Esophagus muscularis mucosa (tissue), 4 donors: Measurements from ENCODE around the gene ZFYVE28. TPM values are rescaled to one million over a fixed set of nuclear protein-coding genes. Genes with fewer than 3 reads are reported as not detected.

Source experiments
- DNase-seq: peaks from one replicate; pipeline ENCODE4 v3.0.0-alpha.2; 2017; ENCODE audit errors: extremely low spot score
- H3K27ac ChIP-seq, 4 donors: fragments of 200-600 bp; sonication (generic); replicated peaks in 1 of 4; 1 replicate in 3 of 4; 2 replicates in 1 of 4; pipeline ENCODE4 v1.5.1; 2016 to 2019; ENCODE audit warnings: mild to moderate bottlenecking in 1 of 4
- H3K27me3 ChIP-seq, 4 donors: fragments of 200-600 bp; sonication (generic); one replicate each; pipeline versions ENCODE4 v1.5.1 to v1.6.0; 2016 to 2019
- H3K36me3 ChIP-seq, 4 donors: fragments of 200-600 bp; sonication (generic); one replicate each; pipeline ENCODE4 v1.5.1; 2016 to 2019
- H3K4me1 ChIP-seq, 4 donors: fragments of 200-600 bp; sonication (generic); one replicate each; pipeline ENCODE4 v1.5.1; 2016 to 2019
- H3K4me3 ChIP-seq, 4 donors: fragments of 200-600 bp; sonication (generic); 1 replicate in 2 of 4; 2 replicates in 2 of 4; pipeline ENCODE4 v1.5.1; 2016 to 2019; ENCODE audit warnings: mild to moderate bottlenecking in 4 of 4, moderate library complexity in 1 of 4
- H3K9me3 ChIP-seq, 4 donors: fragments of 200-600 bp; sonication (generic); 1 replicate in 3 of 4; 2 replicates in 1 of 4; pipeline ENCODE4 v1.5.1; 2016 to 2019
- CTCF ChIP-seq, 3 experiments: fragments of 200-600 bp in 2 of 3; fragments of 450-650 bp in 1 of 3; sonication (generic) in 2 of 3; IDR thresholded peaks; one replicate each; pipeline ENCODE4 v1.5.1; 2017 to 2019; ENCODE audit warnings: antibody characterized with exemption in 3 of 3, mild to moderate bottlenecking in 2 of 3, moderate library complexity in 1 of 3
- EP300 ChIP-seq: sonication (generic); formaldehyde crosslinking; IDR thresholded peaks from one replicate; pipeline ENCODE4 v1.6.1; 2017; ENCODE audit warnings: antibody characterized with exemption
- POLR2A ChIP-seq: fragments of 450-650 bp; IDR thresholded peaks from one replicate; pipeline ENCODE4 v1.6.1; 2017; ENCODE audit warnings: antibody characterized with exemption, moderate library complexity, mild to moderate bottlenecking, low read depth
- POLR2AphosphoS5 ChIP-seq, 2 donors: sonication (generic); formaldehyde crosslinking; IDR thresholded peaks; one replicate each; pipeline ENCODE4 v1.6.1; 2017; ENCODE audit warnings: antibody characterized with exemption in 2 of 2
- WGBS: methylation state at CpG from one replicate; pipeline ENCODE4 v1.1.5; 2018; 5-methylcytosine and 5-hydroxymethylcytosine counted together
- intact Hi-C: fragments of 100-400 bp; cut with DNase I; formaldehyde crosslinking; loops from one replicate; pipeline ENCODE4 v1.15.1; 2023
- total RNA-seq, 4 donors: library from RNA; depleted of rRNA; stranded (reverse); fragments of >200 nt; gene quantifications; one replicate each; pipeline versions ENCODE4 v1.1.0 to v1.2.1, GENCODE V29; 2016

The ZFYVE28 gene
- total RNA-seq, 4 donors from 2014 or later, result 4.5 to 13.4 (median 8.4) TPM

GRCh38 chr4:2273657-2274319, 144.7 kb downstream of the ZFYVE28 start:
- TF ChIP-seq EP300 (no peak), POLR2AphosphoS5 (IDR thresholded peaks at IDR 0.05) (no peak), CTCF (IDR thresholded peaks at IDR 0.05) (no peak), POLR2A (no peak)
- Histone ChIP-seq H3K27me3 (no peaks in the 10 kb centered on the region), H3K4me1 (peaks cover 0 to 3% (median 0%) of the 10 kb centered on the region in 4 donors), H3K9me3 (no peaks in the 10 kb centered on the region), H3K27ac (no peak overlapping the region), H3K4me3 (no peak overlapping the region), H3K36me3 (peaks cover 0 to 26% (median 16%) of the 10 kb centered on the region in 4 donors)
- intact Hi-C loops, result no loop called here
- 93% methylated on average over 12 of the region's 24 CpGs for WGBS
- DNase-seq, result no peak

GRCh38 chr4:2273221-2273620, 145.2 kb downstream of the ZFYVE28 start:
- peaks cover 0 to 26% (median 16%) of the 10 kb centered on the region in 4 donors for H3K36me3 ChIP-seq
- TF ChIP-seq EP300 (no peak), POLR2AphosphoS5 (IDR thresholded peaks at IDR 0.05) (no peak), POLR2A (no peak), CTCF (IDR thresholded peaks at IDR 0.05) (no peak)
- intact Hi-C loops, result no loop called here
- no peak for DNase-seq
- H3K4me3 ChIP-seq, result no peak overlapping the region
- WGBS, result 90% methylated on average over 15 of the region's 15 CpGs
- peaks cover 0 to 3% (median 0%) of the 10 kb centered on the region in 4 donors for H3K4me1 ChIP-seq
- H3K27ac ChIP-seq, result no peak overlapping the region
- no peaks in the 10 kb centered on the region for H3K9me3 ChIP-seq
- no peaks in the 10 kb centered on the region for H3K27me3 ChIP-seq

- WGBS, result 91% methylated on average over 3 of the region's 6 CpGs
- Histone ChIP-seq H3K27me3 (no peaks in the 10 kb centered on the region), H3K27ac (no peak overlapping the region), H3K4me3 (no peak overlapping the region), H3K4me1 (peaks cover 0 to 3% (median 0%) of the 10 kb centered on the region in 4 donors), H3K9me3 (no peaks in the 10 kb centered on the region), H3K36me3 (peaks cover 0 to 26% (median 16%) of the 10 kb centered on the region in 4 donors)
- no peak for TF ChIP-seq POLR2A
- no peak for TF ChIP-seq POLR2AphosphoS5 (IDR thresholded peaks at IDR 0.05)
- DNase-seq, result no peak
- intact Hi-C loops, result no loop called here
Measured at GRCh38 chr4:2272828-2273120, 145.7 kb downstream of the ZFYVE28 start.

GRCh38 chr4:2272026-2272827, 146.2 kb downstream of the ZFYVE28 start:
- intact Hi-C loops, result no loop called here
- H3K36me3 ChIP-seq, result peaks cover 0 to 26% (median 16%) of the 10 kb centered on the region in 4 donors
- H3K4me3 ChIP-seq, result no peak overlapping the region
- WGBS, result 93% methylated on average over 11 of the region's 25 CpGs
- H3K9me3 ChIP-seq, result no peaks in the 10 kb centered on the region
- peaks cover under 1 to 3% (median 3%) of the 10 kb centered on the region in 4 donors for H3K4me1 ChIP-seq
- TF ChIP-seq CTCF (IDR thresholded peaks at IDR 0.05), result no peak
- no peak for TF ChIP-seq POLR2A
- no peak for TF ChIP-seq EP300
- no peak for TF ChIP-seq POLR2AphosphoS5 (IDR thresholded peaks at IDR 0.05)
- H3K27me3 ChIP-seq, result no peaks in the 10 kb centered on the region
- DNase-seq, result no peak
- no peak overlapping the region for H3K27ac ChIP-seq

- DNase-seq, result no peak
- TF ChIP-seq CTCF (IDR thresholded peaks at IDR 0.05), result no peak
- Histone ChIP-seq H3K9me3 (no peaks in the 10 kb centered on the region), H3K27me3 (no peaks in the 10 kb centered on the region), H3K27ac (no peak overlapping the region), H3K4me3 (no peak overlapping the region), H3K4me1 (peaks cover 8 to 11% (median 10%) of the 10 kb centered on the region in 4 donors), H3K36me3 (peaks cover 0 to 26% (median 16%) of the 10 kb centered on the region in 4 donors)
- intact Hi-C loops, result no loop called here
- 81% methylated on average over 10 of the region's 27 CpGs for WGBS
Measured at GRCh38 chr4:2271279-2272025, 147.0 kb downstream of the ZFYVE28 start.
